CD4-positive, alpha-beta memory T cell (primary cell): ENCODE data around the gene SLC25A44. TPM values are rescaled to one million over a fixed set of nuclear protein-coding genes. Genes with fewer than 3 reads are reported as not detected.

Experiments used
- CTCF ChIA-PET: fragments of 350-600 bp; sonication (Branson Sonifier 250); formaldehyde crosslinking; loops from one replicate; lab custom pipeline; 2021; ENCODE audit warnings: inconsistent platforms; ENCODE audit not compliant: partially characterized antibody; lab: Charles Lee
- POLR2A ChIA-PET: fragments of 350-600 bp; sonication (Branson Sonifier 250); formaldehyde crosslinking; loops from one replicate; lab custom pipeline; 2021; ENCODE audit not compliant: partially characterized antibody; lab: Charles Lee
- DNase-seq, 5 donors: peaks; one replicate each; pipeline versions ENCODE4 v3.0.0 to v3.0.0-alpha.2; 2020 to 2022; ENCODE audit warnings: mixed read lengths in 1 of 5
- H3K27ac ChIP-seq: one replicate; pipeline ENCODE4 v1.7.0; 2013; ENCODE audit warnings: low read depth, low read length
- H3K27me3 ChIP-seq: 2 replicates; pipeline ENCODE4 v1.7.0; 2013; ENCODE audit warnings: mild to moderate bottlenecking, low read length, moderate library complexity; ENCODE audit not compliant: insufficient read depth
- H3K36me3 ChIP-seq: 2 replicates; pipeline ENCODE4 v1.7.0; 2013; ENCODE audit warnings: mild to moderate bottlenecking, low read length, moderate library complexity; ENCODE audit not compliant: insufficient read depth
- H3K4me1 ChIP-seq: 2 replicates; pipeline ENCODE4 v1.7.0; 2013; ENCODE audit warnings: mild to moderate bottlenecking, low read length, moderate library complexity; ENCODE audit not compliant: insufficient read depth
- H3K4me3 ChIP-seq, 2 donors: one replicate each; pipeline ENCODE4 v1.7.0; 2013; ENCODE audit warnings: low read length in 2 of 2, mild to moderate bottlenecking in 1 of 2
- H3K9me3 ChIP-seq, 2 donors: one replicate each; pipeline ENCODE4 v1.7.0; 2013; ENCODE audit warnings: low read length in 2 of 2, control low read depth in 1 of 2; ENCODE audit not compliant: control insufficient read depth in 1 of 2
- H3K27ac Mint-ChIP-seq, 7 donors: one replicate each; pipeline ENCODE4 v1.8.0; 2020 to 2021; ENCODE audit warnings: mixed read lengths in 7 of 7, mild to moderate bottlenecking in 6 of 7, inconsistent platforms in 3 of 7, moderate library complexity in 3 of 7
- H3K27me3 Mint-ChIP-seq, 2 donors: one replicate each; pipeline ENCODE4 v1.8.0; 2020 to 2021; ENCODE audit warnings: mixed read lengths in 2 of 2
- H3K36me3 Mint-ChIP-seq, 2 donors: one replicate each; pipeline ENCODE4 v1.8.0; 2020 to 2021; ENCODE audit warnings: mixed read lengths in 2 of 2, inconsistent platforms in 1 of 2, mild to moderate bottlenecking in 1 of 2
- H3K4me1 Mint-ChIP-seq, 4 donors: one replicate each; pipeline ENCODE4 v1.8.0; 2020 to 2021; ENCODE audit warnings: mixed read lengths in 4 of 4, mild to moderate bottlenecking in 1 of 4
- H3K4me3 Mint-ChIP-seq, 8 donors: one replicate each; pipeline ENCODE4 v1.8.0; 2020 to 2021; ENCODE audit warnings: mixed read lengths in 8 of 8, mild to moderate bottlenecking in 7 of 8, moderate library complexity in 6 of 8, inconsistent platforms in 3 of 8
- H3K9me3 Mint-ChIP-seq, 8 donors: one replicate each; pipeline ENCODE4 v1.8.0; 2020 to 2021; ENCODE audit warnings: mixed read lengths in 8 of 8, mild to moderate bottlenecking in 5 of 8, inconsistent platforms in 3 of 8, moderate library complexity in 1 of 8
- intact Hi-C: fragments of 100-400 bp; cut with micrococcal nuclease; formaldehyde crosslinking; loops from one replicate; pipeline ENCODE4 v1.15.1; 2023
- polyA plus RNA-seq, 2 donors: library from polyadenylated mRNA; unstranded; fragments of 300-500 nt; fragmentation: Illumina TruSeq; gene quantifications; one replicate each; pipeline ENCODE4 v1.2.3, GENCODE V29; 2021
- total RNA-seq, 2 experiments: library from RNA; stranded (reverse); gene quantifications; one replicate each; pipeline ENCODE4 v1.2.3, GENCODE V29; 2021

SLC25A44 gene
- total and polyA plus RNA-seq, 4 experiments from 2014 or later: 9.8 to 23.3 (median 18.3) TPM

GRCh38 chr1:156230473-156230837 lies 36.6 kb downstream of the SLC25A44 start:
- Mint-ChIP-seq H3K36me3 (peaks cover 37 to 40% of the 10 kb centered on the region in 2 donors), H3K4me3 (peak overlapping the region in 1 of 8 donors; percentile 22), H3K4me1 (peaks cover 1 to 12% (median 7%) of the 10 kb centered on the region in 4 donors), H3K27ac (no peak overlapping the region), H3K9me3 (no peaks in the 10 kb centered on the region), H3K27me3 (no peaks in the 10 kb centered on the region)
- no peaks in the 10 kb centered on the region for H3K27me3 ChIP-seq
- no peak for DNase-seq
- POLR2A ChIA-PET: interaction anchor here (0.7 kb wide), 1 partner anchor 17 kb away, joined by 3 read pairs; the partner anchor contains the start of gene PMF1
- H3K9me3 ChIP-seq: no peaks in the 10 kb centered on the region
- H3K4me1 ChIP-seq: no peaks in the 10 kb centered on the region
- intact Hi-C loops: no loop called here
- no peak overlapping the region for H3K4me3 ChIP-seq
- CTCF ChIA-PET: interaction anchor here (1.4 to 10.2 kb wide), 2 partner anchors 86 to 88 kb away, joined by 3 to 189 read pairs; no protein-coding TSS in a partner anchor
- H3K27ac ChIP-seq: no peak overlapping the region
- peaks cover 12% of the 10 kb centered on the region for H3K36me3 ChIP-seq

- ChIA-PET CTCF (interaction anchor here (0.9 to 1.7 kb wide), 5 partner anchors 10 to 214 kb away, joined by 3 to 4 read pairs (median 3); partner anchors contain the start of gene SLC25A44), POLR2A (interaction anchor here (0.6 to 1.2 kb wide), 3 partner anchors 10 to 1513 kb away, joined by 3 read pairs; partner anchors contain the start of gene BGLAP)
- H3K9me3 Mint-ChIP-seq: no peaks in the 10 kb centered on the region
- DNase-seq: no peak
- H3K27ac ChIP-seq: no peak overlapping the region
- intact Hi-C loops: no loop called here
- peaks cover 21% of the 10 kb centered on the region for H3K36me3 ChIP-seq
- no peak overlapping the region for H3K4me3 ChIP-seq
- no peaks in the 10 kb centered on the region for H3K27me3 ChIP-seq
- no peak overlapping the region for H3K4me3 Mint-ChIP-seq
- peaks cover 0 to 4% (median under 1%) of the 10 kb centered on the region in 4 donors for H3K4me1 Mint-ChIP-seq
- H3K27ac Mint-ChIP-seq: peak overlapping the region in 1 of 7 donors; percentile 8
- no peaks in the 10 kb centered on the region for H3K4me1 ChIP-seq
- H3K27me3 Mint-ChIP-seq: no peaks in the 10 kb centered on the region
- no peaks in the 10 kb centered on the region for H3K9me3 ChIP-seq
- peaks cover 40 to 44% of the 10 kb centered on the region in 2 donors for H3K36me3 Mint-ChIP-seq
These were observed 38.4 kb downstream of the SLC25A44 start for GRCh38 chr1:156232201-156232894.

- Mint-ChIP-seq H3K9me3 (no peaks in the 10 kb centered on the region), H3K36me3 (peaks cover 40 to 49% of the 10 kb centered on the region in 2 donors), H3K4me1 (peaks cover 0 to 2% (median under 1%) of the 10 kb centered on the region in 4 donors), H3K4me3 (no peak overlapping the region), H3K27me3 (no peaks in the 10 kb centered on the region), H3K27ac (peak overlapping the region in 1 of 7 donors; percentile 73)
- Histone ChIP-seq H3K27me3 (no peaks in the 10 kb centered on the region), H3K27ac (no peak overlapping the region), H3K4me3 (no peak overlapping the region), H3K36me3 (peaks cover 26% of the 10 kb centered on the region), H3K9me3 (no peaks in the 10 kb centered on the region), H3K4me1 (no peaks in the 10 kb centered on the region)
- intact Hi-C loops: no loop called here
- no peak for DNase-seq
- CTCF ChIA-PET: interaction anchor here (1.1 to 1.7 kb wide), 4 partner anchors 12 to 41 kb away, joined by 3 to 5 read pairs (median 4); partner anchors contain the start of gene PMF1
- POLR2A ChIA-PET: interaction anchor here (0.6 to 1.1 kb wide), 2 partner anchors 20 to 1514 kb away, joined by 3 read pairs; partner anchors contain the start of gene PMF1
These were observed 39.7 kb downstream of the SLC25A44 start for GRCh38 chr1:156233426-156234127.

- Histone ChIP-seq H3K36me3 (peaks cover 39% of the 10 kb centered on the region), H3K27ac (no peak overlapping the region), H3K4me1 (no peaks in the 10 kb centered on the region), H3K4me3 (no peak overlapping the region), H3K27me3 (no peaks in the 10 kb centered on the region), H3K9me3 (no peaks in the 10 kb centered on the region)
- Mint-ChIP-seq H3K27me3 (no peaks in the 10 kb centered on the region), H3K27ac (no peak overlapping the region), H3K36me3 (peaks cover 37 to 62% of the 10 kb centered on the region in 2 donors), H3K4me1 (peaks cover 0 to 2% (median 0%) of the 10 kb centered on the region in 4 donors), H3K9me3 (no peaks in the 10 kb centered on the region), H3K4me3 (no peak overlapping the region)
- intact Hi-C loops: no loop called here
- ChIA-PET POLR2A (interaction anchor here (1.6 kb wide), 1 partner anchor 23 kb away, joined by 5 read pairs; the partner anchor contains the start of gene PMF1), CTCF (no interaction called here)
- DNase-seq: no peak
These were observed 42.3 kb downstream of the SLC25A44 start for GRCh38 chr1:156236164-156236563.

GRCh38 chr1:156238248-156238647 lies 44.3 kb downstream of the SLC25A44 start:
- Mint-ChIP-seq H3K4me1 (peaks cover 0 to 2% (median 0%) of the 10 kb centered on the region in 4 donors), H3K36me3 (peaks cover 29 to 53% of the 10 kb centered on the region in 2 donors), H3K27ac (peak overlapping the region in 2 of 7 donors; percentile 53 to 57), H3K9me3 (no peaks in the 10 kb centered on the region), H3K4me3 (no peak overlapping the region), H3K27me3 (no peaks in the 10 kb centered on the region)
- Histone ChIP-seq H3K4me1 (no peaks in the 10 kb centered on the region), H3K27me3 (no peaks in the 10 kb centered on the region), H3K9me3 (no peaks in the 10 kb centered on the region), H3K4me3 (no peak overlapping the region), H3K36me3 (peaks cover 39% of the 10 kb centered on the region), H3K27ac (no peak overlapping the region)
- ChIA-PET CTCF (interaction anchor here (0.5 kb wide), 1 partner anchor 448 kb away, joined by 3 read pairs; no protein-coding TSS in a partner anchor), POLR2A (no interaction called here)
- DNase-seq: no peak
- intact Hi-C loops: no loop called here

- Histone ChIP-seq H3K4me3 (no peak overlapping the region), H3K4me1 (peaks cover 14% of the 10 kb centered on the region), H3K27ac (no peak overlapping the region), H3K27me3 (no peaks in the 10 kb centered on the region), H3K36me3 (peaks cover 31% of the 10 kb centered on the region), H3K9me3 (no peaks in the 10 kb centered on the region)
- intact Hi-C loops: no loop called here
- H3K4me3 Mint-ChIP-seq: no peak overlapping the region
- H3K27me3 Mint-ChIP-seq: no peaks in the 10 kb centered on the region
- H3K9me3 Mint-ChIP-seq: no peaks in the 10 kb centered on the region
- peak overlapping the region in 1 of 7 donors; percentile 52 for H3K27ac Mint-ChIP-seq
- peaks cover 12 to 19% (median 13%) of the 10 kb centered on the region in 4 donors for H3K4me1 Mint-ChIP-seq
- ChIA-PET POLR2A (interaction anchor here (1.0 kb wide), 1 partner anchor 41 kb away, joined by 4 read pairs; the partner anchor contains the start of gene SMG5), CTCF (no interaction called here)
- DNase-seq: no peak
- H3K36me3 Mint-ChIP-seq: peaks cover 18 to 45% of the 10 kb centered on the region in 2 donors
These were observed 47.5 kb downstream of the SLC25A44 start for GRCh38 chr1:156241311-156241811.
